22Rv1 (cell line): Measurements from ENCODE around the gene TEX26.

Experiments
- CTCF ChIP-seq: fragments of 450-650 bp; IDR thresholded peaks from 2 replicates; pipeline ENCODE4 v1.5.1; 2017; ENCODE audit warnings: mild to moderate bottlenecking
- ZFX ChIP-seq: fragments of 450-650 bp; IDR thresholded peaks from 2 replicates; pipeline ENCODE4 v1.6.1; 2017; ENCODE audit warnings: antibody characterized with exemption, borderline replicate concordance

- TF ChIP-seq CTCF (no peak), ZFX (no peak)
Measured at GRCh38 chr13:31009166-31009565, 76.7 kb downstream of the TEX26 start.
